Left lung (tissue), 10 donors: ENCODE data around the gene TWNK. TPM values are rescaled to one million over a fixed set of nuclear protein-coding genes. Genes with fewer than 3 reads are reported as not detected.

Source experiments
- ATAC-seq: fragments of 200-7000 bp; cut with Tn5 transposase; one replicate; pipeline ENCODE4 v1.9.1; 2020; ENCODE audit warnings: moderate library complexity
- DNase-seq, 4 donors: peaks; one replicate each; pipeline ENCODE4 v3.0.0-alpha.2; 2013 to 2020
- H3K27ac ChIP-seq, 2 donors: fragments of 200-600 bp; sonication (generic) in 1 of 2; one replicate each; pipeline versions ENCODE4 v1.5.0 to v1.8.0; 2020 to 2021
- H3K27me3 ChIP-seq, 2 donors: fragments of 200-600 bp; sonication (generic) in 1 of 2; one replicate each; pipeline versions ENCODE4 v1.5.0 to v1.8.0; 2020 to 2021
- H3K36me3 ChIP-seq, 2 donors: fragments of 200-600 bp; sonication (generic) in 1 of 2; one replicate each; pipeline versions ENCODE4 v1.5.0 to v1.8.0; 2020 to 2021
- H3K4me1 ChIP-seq, 2 donors: fragments of 200-600 bp; one replicate each; pipeline ENCODE4 v1.8.0; 2021
- H3K4me3 ChIP-seq, 2 donors: fragments of 200-600 bp; sonication (generic) in 1 of 2; one replicate each; pipeline versions ENCODE4 v1.5.0 to v1.8.0; 2020 to 2021; ENCODE audit warnings: mild to moderate bottlenecking in 1 of 2
- H3K9me3 ChIP-seq, 2 donors: fragments of 200-600 bp; sonication (generic) in 1 of 2; one replicate each; pipeline versions ENCODE4 v1.5.0 to v1.8.0; 2020 to 2021
- intact Hi-C, 2 donors: fragments of 100-400 bp; cut with DNase I; formaldehyde crosslinking; loops; one replicate each; pipeline versions ENCODE4 v1.11.2 to v1.14.2; 2022
- polyA plus RNA-seq, 6 donors: library from polyadenylated mRNA; unstranded; fragments of 120-200 nt; gene quantifications; one replicate each; pipeline ENCODE4 v1.2.1, GENCODE V29; 2013; ENCODE audit not compliant: insufficient read length in 6 of 6
- total RNA-seq, 2 donors: library from RNA; stranded (reverse); fragmentation: NEBNext Ultra II Directional; extraction: Animal tissue kit (Norgen Biotek cat#: 25700); gene quantifications; one replicate each; pipeline ENCODE4 v1.2.1, GENCODE V29; 2021
- TF ChIP-seq, protein P1 (sequence below), 2 donors: fragments of 200-600 bp; sonication (generic) in 1 of 2; IDR thresholded peaks; one replicate each; pipeline versions ENCODE4 v1.5.0 to v1.8.0; 2021; ENCODE audit warnings: antibody characterized with exemption in 2 of 2
- donor health status: DM: no; HTN: yes; CAD: no.
- donor health status: DM: no; HTN: no; CAD: no.

TWNK gene
- total and polyA plus RNA-seq, 8 donors, result 3.4 to 12.5 (median 10.3) TPM

DNA sequence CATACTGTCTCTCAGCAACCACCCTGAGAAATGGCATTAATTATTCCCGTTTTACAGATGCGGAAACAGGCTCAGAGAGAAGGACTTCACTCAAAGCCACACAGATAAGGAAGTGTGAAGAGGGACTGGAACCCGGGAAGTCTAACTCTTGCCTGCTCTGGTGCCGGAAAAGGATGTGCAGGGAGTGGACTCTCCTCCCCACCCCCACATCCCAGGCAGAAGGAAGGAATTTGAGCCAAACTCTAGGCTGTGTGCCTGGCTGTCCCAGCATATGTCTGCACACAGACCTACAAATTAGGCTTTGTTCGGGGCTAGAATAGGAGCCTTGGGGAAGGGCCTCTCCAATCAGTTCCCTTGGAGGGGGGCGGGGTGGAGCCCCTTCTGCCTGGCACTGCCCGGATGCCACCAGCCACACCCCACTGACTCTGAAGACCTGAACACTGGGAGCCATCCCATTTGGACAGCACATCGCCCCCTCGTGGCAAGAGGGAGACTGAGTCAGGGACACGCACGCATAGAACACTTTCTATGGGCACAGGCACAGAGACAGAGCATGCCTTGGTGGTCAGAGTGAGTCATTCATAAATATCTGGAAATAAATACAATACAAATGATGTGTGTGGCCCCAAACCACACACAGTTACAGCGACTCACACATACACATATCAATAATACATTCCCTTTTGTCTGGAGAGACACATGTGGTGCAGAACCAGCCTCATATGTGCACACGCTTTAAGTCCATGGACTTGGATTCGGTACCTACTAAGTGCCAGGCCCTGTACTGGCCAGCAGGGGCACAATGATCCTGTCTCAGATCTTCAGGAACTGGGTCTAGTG is 25.4 kb downstream of the TWNK start:
- Histone ChIP-seq H3K4me3 (no peak overlapping the region), H3K27ac (peak overlapping the region; percentile 26 to 62), H3K36me3 (no peaks in the 10 kb centered on the region), H3K27me3 (peaks cover 0 to 18% of the 10 kb centered on the region in 2 donors), H3K4me1 (peaks cover 4 to 30% of the 10 kb centered on the region in 2 donors), H3K9me3 (no peaks in the 10 kb centered on the region)
- ATAC-seq, result peak; percentile 92
- TF ChIP-seq, protein P1, sequence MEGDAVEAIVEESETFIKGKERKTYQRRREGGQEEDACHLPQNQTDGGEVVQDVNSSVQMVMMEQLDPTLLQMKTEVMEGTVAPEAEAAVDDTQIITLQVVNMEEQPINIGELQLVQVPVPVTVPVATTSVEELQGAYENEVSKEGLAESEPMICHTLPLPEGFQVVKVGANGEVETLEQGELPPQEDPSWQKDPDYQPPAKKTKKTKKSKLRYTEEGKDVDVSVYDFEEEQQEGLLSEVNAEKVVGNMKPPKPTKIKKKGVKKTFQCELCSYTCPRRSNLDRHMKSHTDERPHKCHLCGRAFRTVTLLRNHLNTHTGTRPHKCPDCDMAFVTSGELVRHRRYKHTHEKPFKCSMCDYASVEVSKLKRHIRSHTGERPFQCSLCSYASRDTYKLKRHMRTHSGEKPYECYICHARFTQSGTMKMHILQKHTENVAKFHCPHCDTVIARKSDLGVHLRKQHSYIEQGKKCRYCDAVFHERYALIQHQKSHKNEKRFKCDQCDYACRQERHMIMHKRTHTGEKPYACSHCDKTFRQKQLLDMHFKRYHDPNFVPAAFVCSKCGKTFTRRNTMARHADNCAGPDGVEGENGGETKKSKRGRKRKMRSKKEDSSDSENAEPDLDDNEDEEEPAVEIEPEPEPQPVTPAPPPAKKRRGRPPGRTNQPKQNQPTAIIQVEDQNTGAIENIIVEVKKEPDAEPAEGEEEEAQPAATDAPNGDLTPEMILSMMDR (IDR thresholded peaks at IDR 0.05), result peak; percentile 89 to 91
- intact Hi-C loops, result no loop called here
- DNase-seq, result peak; percentile 79 to 91 (median 89)

- intact Hi-C loops, result no loop called here
These were observed 26.1 kb downstream of the TWNK start for GRCh38 chr10:101013365-101013825.

DNA sequence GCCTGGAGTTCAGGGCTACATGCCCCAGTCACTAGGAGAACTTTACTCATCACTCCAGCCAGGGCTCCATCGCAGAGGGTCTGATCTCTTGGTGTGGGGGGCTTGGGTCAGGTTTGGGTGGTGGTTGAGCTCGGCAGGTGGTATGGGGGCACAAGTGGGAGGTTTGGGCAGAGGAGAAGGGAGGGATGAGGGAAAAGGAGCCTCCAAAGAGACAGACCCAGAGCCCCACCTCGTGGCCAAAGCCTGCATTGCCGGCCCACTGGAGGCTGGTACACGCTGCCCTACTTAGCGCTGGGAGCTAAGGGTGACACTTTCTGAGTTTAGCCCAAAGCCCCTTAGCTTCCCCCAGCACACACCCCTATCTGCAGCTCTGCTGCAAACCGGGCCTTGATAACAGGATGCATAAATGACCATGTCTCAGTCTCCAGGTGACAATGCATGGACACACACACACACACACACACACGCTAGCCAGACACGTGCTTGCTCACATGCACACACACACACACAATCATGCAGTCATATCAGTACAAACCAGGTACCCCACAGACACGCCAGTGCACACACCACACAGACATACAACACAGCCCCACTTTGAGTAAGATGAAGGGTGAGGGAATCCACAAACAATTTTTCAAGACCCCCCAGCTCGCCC is 27.0 kb downstream of the TWNK start:
- peaks cover 0 to 33% of the 10 kb centered on the region in 2 donors for H3K27me3 ChIP-seq
- ATAC-seq (peak; percentile 80), DNase-seq (peak; percentile 50 to 95 (median 76))
- H3K36me3 ChIP-seq, result no peaks in the 10 kb centered on the region
- TF ChIP-seq, protein P1 (IDR thresholded peaks at IDR 0.05), result peak; percentile 76 to 91
- intact Hi-C loops, result no loop called here
- H3K4me1 ChIP-seq, result peaks cover 4 to 39% of the 10 kb centered on the region in 2 donors
- no peaks in the 10 kb centered on the region for H3K9me3 ChIP-seq
- no peak overlapping the region for H3K27ac ChIP-seq
- no peak overlapping the region for H3K4me3 ChIP-seq

More at GRCh38 chr10:101013365-101013825, 26.1 kb downstream of the TWNK start:
- no peaks in the 10 kb centered on the region for H3K9me3 ChIP-seq
- TF ChIP-seq, protein P1 (IDR thresholded peaks at IDR 0.05), result no peak
- H3K27ac ChIP-seq, result no peak overlapping the region
- no peak for DNase-seq
- H3K36me3 ChIP-seq, result no peaks in the 10 kb centered on the region
- ATAC-seq, result no peak
- H3K4me1 ChIP-seq, result peaks cover 4 to 30% of the 10 kb centered on the region in 2 donors
- no peak overlapping the region for H3K4me3 ChIP-seq
- H3K27me3 ChIP-seq, result peaks cover 0 to 24% of the 10 kb centered on the region in 2 donors

GRCh38 chr10:101014966-101015581 is 27.7 kb downstream of the TWNK start:
- TF ChIP-seq, protein P1 (IDR thresholded peaks at IDR 0.05), result no peak
- intact Hi-C loops, result no loop called here
- H3K36me3 ChIP-seq, result no peaks in the 10 kb centered on the region
- no peak overlapping the region for H3K27ac ChIP-seq
- peaks cover 0 to 33% of the 10 kb centered on the region in 2 donors for H3K27me3 ChIP-seq
- no peak overlapping the region for H3K4me3 ChIP-seq
- ATAC-seq (no peak), DNase-seq (peak in 1 of 4 donors; percentile 12)
- no peaks in the 10 kb centered on the region for H3K9me3 ChIP-seq
- H3K4me1 ChIP-seq, result peaks cover 4 to 39% of the 10 kb centered on the region in 2 donors
